G401 (cell line): ENCODE data around the gene GPR119. TPM values are rescaled to one million over a fixed set of nuclear protein-coding genes. Genes with fewer than 3 reads are reported as not detected.
"Not testable (repeated sequence)": the region's sequence is repeated elsewhere in the genome, so short reads cannot be mapped to it uniquely, and the experiment has no call there.

ENCODE experiments used
- DNase-seq: peaks from one replicate; pipeline ENCODE4 v3.0.0-alpha.2; 2015; ENCODE audit warnings: low spot score
- in situ Hi-C: cut with HindIII; loops from 2 replicates; pipeline ENCODE4 v1.10.0; 2016; ENCODE audit warnings: low sequenced_read_pairs, mixed read lengths
- total RNA-seq: library from RNA; depleted of rRNA; stranded (reverse); fragments of >200 nt; shearing (Covaris generic); gene quantifications from 2 replicates; pipeline ENCODE4 v1.2.3, GENCODE V29; 2014; rRNA removed

GPR119 gene
- not detected in 2 replicates for total RNA-seq

GRCh38 chrX:130385520-130385919, at the start of gene GPR119:
GPR119 (minus strand) TSS chrX:130385674; CDS start chrX:130385447, 227 bp downstream.
- DNase-seq = no peak
- in situ Hi-C loops = no loop called here

GRCh38 chrX:130429236-130429635, 43.8 kb upstream of the GPR119 start:
- DNase-seq, in situ Hi-C loops: not testable (repeated sequence)

DNA sequence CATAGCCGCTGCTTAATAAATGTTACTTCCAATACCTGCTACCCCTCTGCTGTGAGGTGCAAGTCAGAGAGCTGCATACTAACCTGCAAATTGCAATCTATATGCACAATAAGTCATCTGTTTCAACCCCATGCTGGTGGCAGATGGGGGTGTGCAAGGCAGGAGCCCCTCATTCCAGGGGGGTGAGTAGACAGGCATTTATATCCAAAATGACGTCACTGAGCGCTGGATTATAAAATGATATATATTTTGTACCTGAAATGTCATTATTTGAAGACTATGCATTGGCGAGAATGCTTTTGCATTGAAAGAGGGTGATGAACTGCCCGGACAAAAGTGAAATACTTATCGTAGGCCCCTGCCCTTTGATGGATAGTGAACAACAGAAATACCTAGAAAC, 41.1 kb upstream of the GPR119 start:
- in situ Hi-C loops = no loop called here
- DNase-seq = no peak

- no peak for DNase-seq
- in situ Hi-C loops = no loop called here
These were observed 33.8 kb upstream of the GPR119 start for GRCh38 chrX:130419263-130419662.

DNA sequence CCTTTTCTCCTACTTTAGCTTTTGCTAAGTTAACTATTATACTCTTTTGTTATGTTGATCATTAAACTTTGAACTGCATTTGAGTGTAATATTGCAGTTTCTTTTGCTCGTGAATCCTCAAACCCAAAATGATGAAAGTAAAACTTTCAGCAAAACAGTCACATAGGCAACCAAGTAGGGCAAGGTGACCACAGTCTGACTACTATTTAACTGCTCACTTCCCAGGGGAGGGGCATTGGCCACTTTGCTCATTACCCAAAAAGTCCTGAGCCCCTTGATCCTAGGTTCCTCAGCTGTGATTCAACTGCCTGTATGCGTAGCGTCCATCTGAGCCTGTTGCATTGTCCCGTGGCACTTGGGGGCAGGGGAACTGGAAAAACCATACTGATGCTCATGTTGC, 33.3 kb upstream of the GPR119 start:
- in situ Hi-C loops = no loop called here
- no peak for DNase-seq

DNA sequence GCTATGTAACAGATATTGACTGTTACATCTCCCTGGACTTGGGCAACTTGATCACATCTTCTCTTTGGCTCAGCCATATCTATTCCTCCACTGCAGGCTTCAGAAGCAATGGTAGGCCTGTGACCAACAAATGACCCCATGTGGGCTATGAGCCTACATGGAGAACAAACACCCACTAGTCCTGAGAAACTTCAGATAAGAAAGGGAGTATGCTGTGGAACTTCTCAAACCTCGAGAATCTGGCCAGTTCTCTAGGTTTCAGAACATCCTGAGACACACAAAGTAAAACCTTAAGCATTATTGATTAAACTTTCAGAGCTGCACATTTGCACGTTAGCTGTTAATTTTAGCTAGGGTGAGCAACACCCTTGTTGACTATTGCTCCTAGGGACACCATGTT, 32.6 kb upstream of the GPR119 start:
- in situ Hi-C loops = no loop called here
- no peak for DNase-seq

GRCh38 chrX:130416785-130417184, 31.3 kb upstream of the GPR119 start:
- in situ Hi-C loops = no loop called here
- DNase-seq = no peak

- DNase-seq = no peak
- in situ Hi-C loops = no loop called here
These were observed 29.7 kb upstream of the GPR119 start for GRCh38 chrX:130415201-130415600.

GRCh38 chrX:130414800-130415199, 29.3 kb upstream of the GPR119 start:
- in situ Hi-C loops = no loop called here
- DNase-seq = no peak

DNA sequence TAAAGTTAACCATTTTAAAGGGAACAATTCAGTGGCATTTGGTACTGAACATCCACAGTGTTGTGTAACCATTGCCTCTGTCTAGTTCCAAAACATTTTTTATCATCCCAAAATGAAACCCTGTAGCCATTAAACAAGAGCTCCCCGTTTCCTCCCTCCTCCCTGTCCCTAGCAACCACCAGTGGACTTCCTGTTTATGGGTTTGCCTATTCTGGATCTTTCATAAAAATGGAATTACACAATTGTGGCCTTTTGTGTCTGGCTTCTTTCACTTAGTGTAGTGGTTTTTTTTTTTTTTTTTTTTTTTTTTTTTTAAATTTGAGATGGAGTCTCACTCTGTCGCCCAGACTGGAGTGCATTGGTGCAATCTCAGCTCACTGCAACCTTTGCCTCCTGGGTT, 27.9 kb upstream of the GPR119 start:
- DNase-seq = no peak
- in situ Hi-C loops = no loop called here

DNA sequence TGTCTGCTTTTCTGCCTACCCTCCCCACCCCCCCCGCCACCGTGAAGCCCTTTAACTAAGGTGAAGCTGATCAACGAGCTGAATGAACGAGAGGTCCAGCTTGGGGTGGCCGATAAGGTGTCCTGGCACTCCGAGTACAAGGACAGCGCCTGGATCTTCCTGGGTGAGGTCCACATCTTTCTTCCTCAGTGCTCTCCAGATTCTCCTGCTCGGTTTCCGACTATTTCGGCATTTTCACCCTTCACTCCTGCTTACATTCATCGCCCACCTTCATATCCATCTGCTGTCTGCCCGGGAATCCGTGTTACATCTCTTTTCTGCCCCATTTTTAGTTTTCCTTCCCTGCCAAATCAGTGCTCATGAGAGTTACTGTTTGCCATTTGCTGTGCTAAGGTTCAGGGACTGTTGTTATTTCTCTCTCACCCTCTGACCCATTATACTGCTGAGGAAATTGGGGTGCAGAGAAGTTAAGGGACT, 16.8 kb upstream of the GPR119 start:
- no peak for DNase-seq
- in situ Hi-C loops = no loop called here

GRCh38 chrX:130401415-130402207, 16.1 kb upstream of the GPR119 start, which contains the start of gene RBMX2:
RBMX2 (plus strand) TSS chrX:130401987; CDS start chrX:130402033, 46 bp downstream.
- in situ Hi-C loops = no loop called here

GRCh38 chrX:130395341-130395740, 9.9 kb upstream of the GPR119 start:
- no peak for DNase-seq
- in situ Hi-C loops = no loop called here

More at GRCh38 chrX:130401415-130402207, 16.1 kb upstream of the GPR119 start, which contains the start of gene RBMX2:
- peak; percentile 74 for DNase-seq

DNA sequence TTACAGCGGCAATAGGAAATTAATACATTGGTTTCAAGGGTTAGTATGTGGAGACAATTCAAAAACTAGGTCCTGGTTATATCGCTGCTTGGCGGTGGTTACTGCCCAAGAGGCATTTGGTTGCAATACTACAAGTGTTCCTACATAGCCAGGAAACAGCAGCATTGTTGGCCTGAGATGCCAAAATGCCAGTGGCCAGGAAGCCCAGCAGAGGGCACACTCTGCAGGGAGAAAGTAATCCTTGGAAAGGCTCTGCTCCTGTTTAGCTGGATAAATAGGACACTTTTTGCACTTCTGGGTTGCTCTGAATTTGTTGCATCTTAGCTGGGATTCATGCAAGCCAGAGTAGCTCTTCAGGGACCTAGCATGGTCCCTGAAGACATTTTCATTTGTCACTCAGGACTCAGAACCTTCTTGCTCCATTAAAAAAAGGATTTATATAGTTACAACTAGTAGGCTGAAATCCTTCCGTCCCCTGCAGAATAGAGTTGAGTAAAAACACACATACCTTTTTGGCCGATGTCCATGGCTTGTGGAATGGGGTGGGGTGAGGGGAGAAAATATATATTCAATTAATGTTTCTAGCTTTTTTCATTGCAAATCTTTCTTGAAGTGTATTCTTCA, 8.1 kb upstream of the GPR119 start:
- DNase-seq = peak; percentile 54
- in situ Hi-C loops = no loop called here

DNA sequence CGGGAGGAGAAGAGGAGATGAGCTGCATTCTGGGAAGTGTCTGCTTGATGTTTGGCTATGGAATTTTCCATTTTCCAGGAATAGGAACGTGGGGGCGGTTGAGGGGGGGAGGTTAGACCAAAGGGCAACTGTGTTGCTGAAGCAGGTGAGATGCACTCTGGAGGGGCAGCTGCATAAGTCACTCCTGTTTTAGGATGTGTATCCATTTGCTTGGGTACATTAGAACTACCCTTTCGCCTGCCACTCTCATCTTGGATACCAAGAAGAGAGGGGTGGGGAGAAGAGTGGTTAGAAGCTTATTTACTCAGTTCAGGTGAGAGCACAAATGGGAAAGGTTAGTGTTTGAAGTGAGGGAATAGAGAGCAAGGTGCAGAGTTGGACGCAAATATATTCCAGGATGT, 934 bp upstream of the GPR119 start:
- no peak for DNase-seq
- in situ Hi-C loops = no loop called here

DNA sequence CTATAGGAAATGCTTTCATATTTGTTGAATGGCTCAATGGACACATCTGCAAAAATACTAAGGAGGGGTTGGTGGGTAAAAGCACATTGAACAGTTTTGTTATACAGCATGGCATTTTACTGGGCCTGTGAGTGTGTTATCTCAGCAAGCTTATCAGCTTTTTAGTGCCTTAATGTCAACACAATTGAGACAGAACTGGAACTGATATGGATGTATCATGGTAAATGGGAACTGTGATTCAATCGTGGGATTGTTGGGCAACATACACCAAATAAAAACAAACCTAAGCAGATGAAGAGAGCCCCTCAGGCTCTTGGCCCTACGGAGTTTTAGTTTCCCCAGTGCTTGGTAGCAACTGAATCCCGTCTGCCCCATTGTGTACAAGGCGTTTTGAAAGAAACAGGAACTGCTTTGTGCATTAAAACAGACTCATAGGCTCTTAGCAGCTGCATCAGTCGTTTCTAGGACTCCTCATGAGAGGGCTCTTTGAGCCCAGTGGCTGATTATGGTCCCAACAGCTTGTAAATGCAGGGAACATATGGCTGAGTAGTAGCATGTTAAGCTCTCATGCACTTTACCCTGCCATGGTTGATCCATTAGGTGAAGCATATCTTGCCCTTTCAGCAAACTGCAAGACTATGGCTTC, 7.3 kb downstream of the GPR119 start:
- in situ Hi-C loops = no loop called here
- no peak for DNase-seq

- in situ Hi-C loops = no loop called here
- DNase-seq = no peak
These were observed 9.4 kb downstream of the GPR119 start for GRCh38 chrX:130376077-130376476.

DNA sequence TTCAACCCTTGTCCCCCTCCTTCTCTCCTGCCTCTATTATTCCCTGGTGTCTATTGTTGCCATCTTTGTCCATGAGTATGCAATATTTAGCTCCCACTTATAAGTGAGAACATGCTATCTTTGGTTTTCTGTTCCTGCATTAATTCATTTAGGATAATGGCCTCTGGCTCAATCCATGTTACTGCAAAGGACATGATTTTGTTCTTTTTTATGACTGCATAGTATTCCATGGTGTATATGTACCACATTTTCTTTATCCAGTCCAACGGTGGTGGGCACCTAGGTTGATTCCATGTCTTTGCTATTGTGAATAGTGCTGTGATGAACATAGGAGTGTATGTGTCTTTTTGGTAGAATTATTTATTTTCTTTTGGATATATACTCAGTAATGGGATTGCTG, 33.4 kb downstream of the GPR119 start:
- in situ Hi-C loops, DNase-seq: not testable (repeated sequence)

- in situ Hi-C loops = no loop called here
- DNase-seq = no peak
These were observed 33.9 kb downstream of the GPR119 start for GRCh38 chrX:130351567-130351966.

- no peak for DNase-seq
- in situ Hi-C loops = no loop called here
These were observed 38.2 kb downstream of the GPR119 start for GRCh38 chrX:130347321-130347720.
